ENCODE measurements around the gene CCDC82.

GRCh38 chr11:96358321-96358720 lies 31.4 kb downstream of the CCDC82 start:
- no peak for TF ChIP-seq CTCF (IDR thresholded peaks at IDR 0.05)
- no peak for TF ChIP-seq POLR2AphosphoS5 (IDR thresholded peaks at IDR 0.05; ENCODE audit: low read depth, low read length)
- no peak for TF ChIP-seq SIN3A (IDR thresholded peaks at IDR 0.05; ENCODE audit: borderline replicate concordance, low read depth, low read length)
